ENCODE data around the gene PLCB4. TPM values are rescaled to one million over a fixed set of nuclear protein-coding genes. Genes with fewer than 3 reads are reported as not detected.

The PLCB4 gene
- total RNA-seq, 2 experiments from 2014 or later = not detected

DNA sequence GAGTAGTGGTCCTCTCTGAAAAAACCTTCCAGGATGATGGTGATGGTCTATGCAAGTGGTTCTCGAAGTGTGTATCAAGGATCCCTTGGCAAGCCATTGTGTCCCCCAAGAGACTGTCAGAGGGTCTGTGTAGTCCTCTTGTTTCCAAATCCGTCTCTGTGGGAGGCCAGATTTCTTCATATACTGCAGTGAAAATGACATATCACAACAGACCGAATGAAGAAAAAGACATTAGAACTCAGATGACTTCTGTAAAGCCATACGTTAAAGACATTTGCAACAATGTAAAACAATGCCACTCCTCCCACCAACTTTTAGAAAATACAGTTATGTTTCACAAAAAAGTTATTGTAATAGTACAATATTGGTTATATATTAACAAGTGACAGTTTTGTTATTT lies 418.3 kb downstream of the PLCB4 start:
- no peaks in the 10 kb centered on the region for H4K20me1 ChIP-seq (ENCODE audit: insufficient read depth, low read length)
- no peaks in the 10 kb centered on the region for H3K9me2 ChIP-seq (ENCODE audit: insufficient read depth, low read length)
- no TSS peak for BruUV-seq (replicated peaks)
- no peaks in the 10 kb centered on the region for H3K79me2 ChIP-seq (ENCODE audit: insufficient read depth, low read depth, low read length)
- no peak overlapping the region for H3K4me2 ChIP-seq (ENCODE audit: low read length)
- no peaks in the 10 kb centered on the region for H3K4me1 ChIP-seq (ENCODE audit: insufficient read depth, low read length, poor library complexity, severe bottlenecking)
- TF ChIP-seq, protein P1, sequence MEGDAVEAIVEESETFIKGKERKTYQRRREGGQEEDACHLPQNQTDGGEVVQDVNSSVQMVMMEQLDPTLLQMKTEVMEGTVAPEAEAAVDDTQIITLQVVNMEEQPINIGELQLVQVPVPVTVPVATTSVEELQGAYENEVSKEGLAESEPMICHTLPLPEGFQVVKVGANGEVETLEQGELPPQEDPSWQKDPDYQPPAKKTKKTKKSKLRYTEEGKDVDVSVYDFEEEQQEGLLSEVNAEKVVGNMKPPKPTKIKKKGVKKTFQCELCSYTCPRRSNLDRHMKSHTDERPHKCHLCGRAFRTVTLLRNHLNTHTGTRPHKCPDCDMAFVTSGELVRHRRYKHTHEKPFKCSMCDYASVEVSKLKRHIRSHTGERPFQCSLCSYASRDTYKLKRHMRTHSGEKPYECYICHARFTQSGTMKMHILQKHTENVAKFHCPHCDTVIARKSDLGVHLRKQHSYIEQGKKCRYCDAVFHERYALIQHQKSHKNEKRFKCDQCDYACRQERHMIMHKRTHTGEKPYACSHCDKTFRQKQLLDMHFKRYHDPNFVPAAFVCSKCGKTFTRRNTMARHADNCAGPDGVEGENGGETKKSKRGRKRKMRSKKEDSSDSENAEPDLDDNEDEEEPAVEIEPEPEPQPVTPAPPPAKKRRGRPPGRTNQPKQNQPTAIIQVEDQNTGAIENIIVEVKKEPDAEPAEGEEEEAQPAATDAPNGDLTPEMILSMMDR (conservative IDR thresholded peaks at IDR 0.05; ENCODE audit: low read length) = no peak
- no peak for TF ChIP-seq EZH2phosphoT487 (IDR thresholded peaks at IDR 0.05; ENCODE audit: borderline replicate concordance, low read depth, low read length)
- H3K27ac ChIP-seq (ENCODE audit: low read depth, low read length, poor library complexity, severe bottlenecking) = no peak overlapping the region
- ChIA-PET CTCF (ENCODE audit: unreplicated experiment) (no interaction called here), POLR2A (no interaction called here)
- intact Hi-C loops (cut with micrococcal nuclease; ENCODE audit: unreplicated experiment) = no loop called here
- no peaks in the 10 kb centered on the region for H3K9me3 ChIP-seq (ENCODE audit: low read length)
- H3K4me3 ChIP-seq (ENCODE audit: low read depth, low read length, poor library complexity, severe bottlenecking) = no peak overlapping the region
- H3K36me3 ChIP-seq (ENCODE audit: insufficient read depth, low read length) = no peaks in the 10 kb centered on the region
- H2AFZ ChIP-seq (ENCODE audit: low read length) = no peak overlapping the region
- no peak for DNase-seq (ENCODE audit: low spot score)

DNA sequence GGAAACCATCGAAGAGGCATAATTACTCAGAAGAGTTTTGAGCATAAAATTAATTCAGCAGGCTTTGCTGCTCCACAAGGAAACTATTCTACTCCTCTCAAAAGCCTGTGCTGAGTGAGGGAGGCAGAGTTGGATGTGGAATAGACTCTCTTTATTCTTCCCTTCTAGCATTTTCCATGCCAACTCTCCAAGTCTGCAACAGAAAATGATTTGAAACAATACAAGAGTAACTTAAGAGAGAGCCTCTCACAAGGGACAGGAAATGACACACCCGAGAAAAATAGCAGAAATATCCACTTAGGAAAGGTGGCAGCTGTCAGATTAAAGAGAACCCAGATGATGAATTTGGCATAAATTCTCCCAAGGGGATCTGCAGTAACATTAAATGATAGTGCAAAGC lies 419.2 kb downstream of the PLCB4 start:
- intact Hi-C loops (cut with micrococcal nuclease; ENCODE audit: unreplicated experiment) = no loop called here
- H3K4me3 ChIP-seq (ENCODE audit: low read depth, low read length, poor library complexity, severe bottlenecking) = no peak overlapping the region
- no peaks in the 10 kb centered on the region for H4K20me1 ChIP-seq (ENCODE audit: insufficient read depth, low read length)
- no peaks in the 10 kb centered on the region for H3K9me2 ChIP-seq (ENCODE audit: insufficient read depth, low read length)
- no peaks in the 10 kb centered on the region for H3K36me3 ChIP-seq (ENCODE audit: insufficient read depth, low read length)
- H3K79me2 ChIP-seq (ENCODE audit: insufficient read depth, low read depth, low read length) = no peaks in the 10 kb centered on the region
- no peak overlapping the region for H3K4me2 ChIP-seq (ENCODE audit: low read length)
- H3K27ac ChIP-seq (ENCODE audit: low read depth, low read length, poor library complexity, severe bottlenecking) = no peak overlapping the region
- no peaks in the 10 kb centered on the region for H3K4me1 ChIP-seq (ENCODE audit: insufficient read depth, low read length, poor library complexity, severe bottlenecking)
- CTCF ChIA-PET (ENCODE audit: unreplicated experiment) = no interaction called here
- BruUV-seq (replicated peaks) = no TSS peak
- DNase-seq (ENCODE audit: low spot score) = no peak
- POLR2A ChIA-PET = interaction anchor here (0.7 kb wide), 1 partner anchor 383 kb away, joined by 3 read pairs; no protein-coding TSS in a partner anchor
- no peak overlapping the region for H2AFZ ChIP-seq (ENCODE audit: low read length)
- TF ChIP-seq, protein P1 (conservative IDR thresholded peaks at IDR 0.05; ENCODE audit: low read length) = no peak
- no peak for TF ChIP-seq EZH2phosphoT487 (IDR thresholded peaks at IDR 0.05; ENCODE audit: borderline replicate concordance, low read depth, low read length)
- H3K9me3 ChIP-seq (ENCODE audit: low read length) = no peaks in the 10 kb centered on the region

DNA sequence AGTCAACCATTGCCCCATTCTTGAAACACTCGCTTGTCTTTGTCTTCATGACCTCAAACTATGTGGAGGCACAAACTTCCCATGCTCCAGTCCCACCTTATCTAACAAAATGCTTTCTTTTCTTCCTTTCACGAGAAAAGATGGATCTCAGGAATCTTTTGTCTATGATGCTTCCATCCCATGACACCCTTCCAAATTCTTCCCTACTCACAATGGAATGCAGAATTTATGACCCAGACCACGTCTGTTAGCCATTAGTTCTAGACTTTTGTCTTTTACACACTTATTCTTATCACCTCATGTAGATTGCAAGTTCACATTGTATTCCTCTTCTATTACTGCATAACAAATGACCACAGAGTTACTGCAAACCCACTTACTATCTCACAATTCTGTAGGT lies 421.3 kb downstream of the PLCB4 start:
- intact Hi-C loops (cut with micrococcal nuclease; ENCODE audit: unreplicated experiment) = no loop called here
- Histone ChIP-seq H2AFZ (ENCODE audit: low read length) (no peak overlapping the region), H3K4me1 (ENCODE audit: insufficient read depth, low read length, poor library complexity, severe bottlenecking) (no peaks in the 10 kb centered on the region), H3K36me3 (ENCODE audit: insufficient read depth, low read length) (no peaks in the 10 kb centered on the region), H3K27ac (ENCODE audit: low read depth, low read length, poor library complexity, severe bottlenecking) (no peak overlapping the region), H3K4me2 (ENCODE audit: low read length) (no peak overlapping the region), H3K9me3 (ENCODE audit: low read length) (no peaks in the 10 kb centered on the region), H3K79me2 (ENCODE audit: insufficient read depth, low read depth, low read length) (no peaks in the 10 kb centered on the region), H3K9me2 (ENCODE audit: insufficient read depth, low read length) (no peaks in the 10 kb centered on the region), H4K20me1 (ENCODE audit: insufficient read depth, low read length) (no peaks in the 10 kb centered on the region), H3K4me3 (ENCODE audit: low read depth, low read length, poor library complexity, severe bottlenecking) (no peak overlapping the region)
- BruUV-seq (replicated peaks) = no TSS peak
- no peak for DNase-seq (ENCODE audit: low spot score)
- ChIA-PET POLR2A (no interaction called here), CTCF (ENCODE audit: unreplicated experiment) (no interaction called here)
- TF ChIP-seq, protein P1 (conservative IDR thresholded peaks at IDR 0.05; ENCODE audit: low read length) = no peak

Data from OCI-LY7 (cell line).